Hepatocyte (in vitro differentiated cells): ENCODE data around the gene ADCY4. TPM values are rescaled to one million over a fixed set of nuclear protein-coding genes. Genes with fewer than 3 reads are reported as not detected.
A peak's percentile ranks its signal among the peaks of the same experiment; 100 is the strongest.

Experiments
- DNase-seq: peaks from one replicate; pipeline ENCODE4 v3.0.0-alpha.2; 2016; ENCODE audit warnings: low spot score
- H2AFZ ChIP-seq: fragments of 200-600 bp; sonication (generic); 2 replicates; pipeline ENCODE4 v1.6.0; 2016; ENCODE audit warnings: antibody characterized with exemption, mild to moderate bottlenecking
- H3K27ac ChIP-seq: fragments of 200-600 bp; sonication (generic); 2 replicates; pipeline ENCODE4 v1.5.1; 2016; ENCODE audit warnings: mild to moderate bottlenecking
- H3K27me3 ChIP-seq: fragments of 200-600 bp; sonication (generic); 2 replicates; pipeline ENCODE4 v1.6.1; 2016
- H3K36me3 ChIP-seq: fragments of 200-600 bp; sonication (generic); replicated peaks from 2 replicates; pipeline ENCODE4 v1.5.1; 2016; ENCODE audit warnings: low read depth; ENCODE audit not compliant: insufficient read depth
- H3K4me1 ChIP-seq: fragments of 200-600 bp; sonication (generic); 2 replicates; pipeline ENCODE4 v1.5.1; 2016; ENCODE audit warnings: mild to moderate bottlenecking, moderate library complexity; ENCODE audit not compliant: insufficient read depth
- H3K4me2 ChIP-seq: fragments of 200-600 bp; sonication (generic); 2 replicates; pipeline ENCODE4 v1.6.0; 2016
- H3K4me3 ChIP-seq: fragments of 200-600 bp; sonication (generic); 2 replicates; pipeline ENCODE4 v1.5.1; 2016; ENCODE audit warnings: mild to moderate bottlenecking
- H3K79me2 ChIP-seq: fragments of 200-600 bp; sonication (generic); 2 replicates; pipeline ENCODE4 v1.6.0; 2017; ENCODE audit warnings: mild to moderate bottlenecking
- H3K9me2 ChIP-seq: fragments of 200-600 bp; sonication (generic); replicated peaks from 2 replicates; pipeline ENCODE4 v1.6.0; 2017; ENCODE audit warnings: mild to moderate bottlenecking; ENCODE audit not compliant: insufficient read depth
- H3K9me3 ChIP-seq: fragments of 200-600 bp; sonication (generic); 2 replicates; pipeline ENCODE4 v1.5.1; 2016; ENCODE audit warnings: low read depth, mild to moderate bottlenecking
- H4K20me1 ChIP-seq: fragments of 200-600 bp; sonication (generic); 2 replicates; pipeline ENCODE4 v1.6.0; 2016; ENCODE audit warnings: mild to moderate bottlenecking; ENCODE audit not compliant: insufficient read depth, poor library complexity, severe bottlenecking
- CTCF ChIP-seq: fragments of 200-600 bp; sonication (generic); IDR thresholded peaks from 2 replicates; pipeline ENCODE4 v1.5.1; 2016; ENCODE audit warnings: antibody characterized with exemption, mild to moderate bottlenecking; ENCODE audit not compliant: poor library complexity
- EZH2 ChIP-seq: fragments of 200-600 bp; sonication (generic); IDR thresholded peaks from 2 replicates; pipeline ENCODE4 v1.6.1; 2016; ENCODE audit warnings: antibody characterized with exemption, mild to moderate bottlenecking, borderline replicate concordance
- EZH2phosphoT487 ChIP-seq: fragments of 200-600 bp; sonication (generic); IDR thresholded peaks from one replicate; pipeline ENCODE4 v1.6.1; 2018; ENCODE audit warnings: antibody characterized with exemption, mild to moderate bottlenecking, low read depth, moderate library complexity; ENCODE audit not compliant: unreplicated experiment, severe bottlenecking
- WGBS: methylation state at CpG from one replicate; pipeline ENCODE4 v1.1.6; 2016; ENCODE audit warnings: low lambda C conversion rate; ENCODE audit errors: missing lambda C conversion rate; 5-methylcytosine and 5-hydroxymethylcytosine counted together
- polyA plus RNA-seq: library from polyadenylated mRNA; unstranded; fragments of >200 nt; fragmentation: Nextera tagmentation; extraction: Ambion mirVana; gene quantifications from 2 replicates; pipeline ENCODE4 v1.2.1, GENCODE V29; 2016
- total RNA-seq: library from RNA; depleted of rRNA; stranded (reverse); fragments of >200 nt; gene quantifications from 2 replicates; pipeline ENCODE4 v1.2.3, GENCODE V29; 2014

ADCY4 gene
- total and polyA plus RNA-seq, 2 experiments from 2014 or later = 0.63 to 1.3 TPM

DNA sequence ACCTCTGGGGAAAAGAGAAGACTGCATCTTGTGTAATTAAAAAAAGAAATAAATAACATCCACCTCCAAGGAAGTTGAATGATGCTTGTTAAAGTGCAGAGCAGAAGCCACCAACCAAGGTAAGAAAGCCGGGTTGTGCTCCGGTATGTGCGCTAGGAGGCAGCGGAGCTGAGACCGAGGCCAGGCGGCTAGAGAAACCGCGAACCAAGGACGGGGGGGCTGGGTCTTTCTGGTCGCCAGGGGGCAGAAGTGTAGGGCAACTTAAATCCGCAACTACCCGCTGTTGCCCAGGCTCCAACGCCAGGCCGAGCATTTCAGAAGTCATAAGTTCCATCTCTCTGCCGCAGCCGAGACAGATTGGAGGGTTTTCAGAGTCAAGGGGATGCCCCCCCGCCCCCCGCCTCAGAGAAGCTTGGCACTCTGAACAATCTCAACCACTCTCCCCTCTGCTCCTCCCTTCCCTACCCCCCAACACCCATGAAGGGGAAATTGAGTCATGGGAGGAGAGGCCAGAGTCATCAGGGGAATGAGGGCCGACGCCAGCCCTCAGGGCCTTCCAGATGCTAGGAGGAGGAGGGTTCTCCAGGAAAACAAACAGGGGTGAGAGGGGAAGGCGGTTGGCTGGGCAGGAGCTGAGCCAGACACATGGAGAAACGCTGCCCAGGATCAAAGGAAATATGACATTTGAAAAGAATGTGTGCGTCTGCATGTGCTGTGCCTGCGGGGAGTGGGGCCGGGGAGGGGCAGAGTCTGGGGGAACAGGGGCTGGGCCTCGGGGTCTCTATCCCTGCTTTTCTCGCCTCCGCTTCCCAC lies 30.9 kb upstream of the ADCY4 start:
- Histone ChIP-seq H3K36me3 (no peaks in the 10 kb centered on the region), H3K4me2 (peak overlapping the region; percentile 79), H4K20me1 (no peaks in the 10 kb centered on the region), H3K79me2 (peaks cover 5% of the 10 kb centered on the region), H3K9me2 (no peaks in the 10 kb centered on the region), H2AFZ (peak overlapping the region; percentile 68), H3K4me1 (peaks cover 7% of the 10 kb centered on the region), H3K4me3 (peak overlapping the region; percentile 15), H3K9me3 (no peaks in the 10 kb centered on the region), H3K27ac (peak overlapping the region; percentile 98), H3K27me3 (no peaks in the 10 kb centered on the region)
- peak; percentile 95 for DNase-seq
- TF ChIP-seq EZH2 = no peak
- peak; percentile 98 for TF ChIP-seq CTCF
- TF ChIP-seq EZH2phosphoT487 = no peak
- 2% methylated on average over 25 of the region's 28 CpGs for WGBS

DNA sequence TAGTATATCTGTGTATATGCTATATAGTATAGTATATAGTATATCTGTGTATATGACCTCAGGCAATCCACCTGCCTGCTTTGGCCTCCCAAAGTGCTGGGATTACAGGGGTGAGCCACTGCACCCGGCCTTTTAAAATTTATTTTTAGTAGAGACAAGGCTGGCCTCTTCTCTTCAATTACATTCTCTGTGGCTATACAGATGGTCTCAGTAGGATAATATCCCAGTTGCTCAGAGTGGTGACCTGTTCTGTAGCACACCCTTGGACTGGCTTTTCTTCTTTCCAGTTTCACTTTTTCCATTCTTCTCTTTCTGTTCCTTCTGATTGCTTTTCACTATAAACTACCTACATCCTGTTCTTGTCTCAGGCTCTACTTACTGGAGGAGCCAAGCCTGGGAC lies 30.0 kb upstream of the ADCY4 start:
- H3K4me1 ChIP-seq = peaks cover 7% of the 10 kb centered on the region
- H3K9me3 ChIP-seq = no peaks in the 10 kb centered on the region
- H3K9me2 ChIP-seq = no peaks in the 10 kb centered on the region
- H4K20me1 ChIP-seq = no peaks in the 10 kb centered on the region
- H3K4me3 ChIP-seq = no peak overlapping the region
- H3K4me2 ChIP-seq = no peak overlapping the region
- peaks cover 5% of the 10 kb centered on the region for H3K79me2 ChIP-seq
- 90% methylated on average over 1 of the region's 1 CpG for WGBS
- H3K27me3 ChIP-seq = no peaks in the 10 kb centered on the region
- peak overlapping the region; percentile 98 for H3K27ac ChIP-seq
- DNase-seq = no peak
- TF ChIP-seq EZH2 = no peak
- TF ChIP-seq CTCF = no peak
- no peak for TF ChIP-seq EZH2phosphoT487
- H3K36me3 ChIP-seq = no peaks in the 10 kb centered on the region
- H2AFZ ChIP-seq = no peak overlapping the region

DNA sequence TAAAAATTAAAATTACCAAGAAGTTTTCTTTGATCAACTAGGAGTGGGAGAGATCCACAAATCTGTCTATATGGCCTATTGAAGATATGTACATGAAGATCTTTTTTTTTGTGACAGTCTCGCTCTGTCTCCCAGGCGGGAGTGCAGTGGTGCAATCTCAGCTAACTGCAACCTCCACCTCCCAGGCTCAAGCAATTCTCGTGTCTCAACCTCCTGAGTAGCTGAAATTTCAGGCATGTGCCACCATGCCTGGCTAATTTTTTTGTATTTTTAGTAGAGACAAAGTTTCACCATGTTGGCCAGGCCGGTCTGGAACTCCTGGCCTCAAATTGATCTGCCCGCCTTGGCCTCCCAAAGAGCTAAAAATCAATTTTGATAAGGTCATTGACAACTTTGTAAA lies 28.5 kb upstream of the ADCY4 start:
- H3K27ac ChIP-seq = no peak overlapping the region
- 81% methylated on average over 5 of the region's 5 CpGs for WGBS
- no peaks in the 10 kb centered on the region for H3K36me3 ChIP-seq

More for the DNA sequence above, 28.5 kb upstream of the ADCY4 start:
- Histone ChIP-seq H3K4me3 (no peak overlapping the region), H3K79me2 (peaks cover 3% of the 10 kb centered on the region), H3K9me2 (no peaks in the 10 kb centered on the region), H3K4me2 (no peak overlapping the region), H3K9me3 (no peaks in the 10 kb centered on the region), H2AFZ (no peak overlapping the region), H3K27me3 (no peaks in the 10 kb centered on the region), H4K20me1 (no peaks in the 10 kb centered on the region), H3K4me1 (peaks cover 7% of the 10 kb centered on the region)
- no peak for DNase-seq
- TF ChIP-seq EZH2 = no peak
- no peak for TF ChIP-seq CTCF
- no peak for TF ChIP-seq EZH2phosphoT487
